Activated CD4-positive, alpha-beta memory T cell treated with anti-CD3 and anti-CD28 coated beads, Interleukin-2, amount 10 ng/mL, durations not matched to agents 7 days and 5 days (primary cell): Measurements from ENCODE around the gene RALA. TPM values are rescaled to one million over a fixed set of nuclear protein-coding genes. Genes with fewer than 3 reads are reported as not detected.
A peak's percentile ranks its signal among the peaks of the same experiment; 100 is the strongest.

Experiments
- CTCF ChIA-PET: fragments of 350-600 bp; sonication (Branson Sonifier 250); formaldehyde crosslinking; loops from one replicate; lab custom pipeline; 2021; ENCODE audit warnings: antibody characterized with exemption, inconsistent platforms; lab: Charles Lee
- POLR2A ChIA-PET: fragments of 350-600 bp; sonication (Branson Sonifier 250); formaldehyde crosslinking; loops from one replicate; lab custom pipeline; 2021; ENCODE audit warnings: antibody characterized with exemption; lab: Charles Lee
- DNase-seq: peaks from one replicate; pipeline ENCODE4 v3.0.0-alpha.2; 2020
- H3K27ac Mint-ChIP-seq: one replicate; pipeline ENCODE4 v1.8.0; 2021; ENCODE audit warnings: mild to moderate bottlenecking, mixed read lengths
- H3K27me3 Mint-ChIP-seq: one replicate; pipeline ENCODE4 v1.8.0; 2021; ENCODE audit warnings: mixed read lengths
- H3K36me3 Mint-ChIP-seq: one replicate; pipeline ENCODE4 v1.8.0; 2021; ENCODE audit warnings: low read depth, mixed read lengths
- H3K4me1 Mint-ChIP-seq: one replicate; pipeline ENCODE4 v1.8.0; 2021; ENCODE audit warnings: mixed read lengths
- H3K4me3 Mint-ChIP-seq: one replicate; pipeline ENCODE4 v1.8.0; 2021; ENCODE audit warnings: mild to moderate bottlenecking, mixed read lengths
- H3K9me3 Mint-ChIP-seq: one replicate; pipeline ENCODE4 v1.8.0; 2021; ENCODE audit warnings: mixed read lengths
- total RNA-seq, 2 experiments: library from RNA; stranded (reverse); gene quantifications; one replicate each; pipeline ENCODE4 v1.2.3, GENCODE V29; 2021

The RALA gene, protein sequence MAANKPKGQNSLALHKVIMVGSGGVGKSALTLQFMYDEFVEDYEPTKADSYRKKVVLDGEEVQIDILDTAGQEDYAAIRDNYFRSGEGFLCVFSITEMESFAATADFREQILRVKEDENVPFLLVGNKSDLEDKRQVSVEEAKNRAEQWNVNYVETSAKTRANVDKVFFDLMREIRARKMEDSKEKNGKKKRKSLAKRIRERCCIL
- 10 to 100 TPM; 27.8 to 29.6 TPM for total RNA-seq

DNA sequence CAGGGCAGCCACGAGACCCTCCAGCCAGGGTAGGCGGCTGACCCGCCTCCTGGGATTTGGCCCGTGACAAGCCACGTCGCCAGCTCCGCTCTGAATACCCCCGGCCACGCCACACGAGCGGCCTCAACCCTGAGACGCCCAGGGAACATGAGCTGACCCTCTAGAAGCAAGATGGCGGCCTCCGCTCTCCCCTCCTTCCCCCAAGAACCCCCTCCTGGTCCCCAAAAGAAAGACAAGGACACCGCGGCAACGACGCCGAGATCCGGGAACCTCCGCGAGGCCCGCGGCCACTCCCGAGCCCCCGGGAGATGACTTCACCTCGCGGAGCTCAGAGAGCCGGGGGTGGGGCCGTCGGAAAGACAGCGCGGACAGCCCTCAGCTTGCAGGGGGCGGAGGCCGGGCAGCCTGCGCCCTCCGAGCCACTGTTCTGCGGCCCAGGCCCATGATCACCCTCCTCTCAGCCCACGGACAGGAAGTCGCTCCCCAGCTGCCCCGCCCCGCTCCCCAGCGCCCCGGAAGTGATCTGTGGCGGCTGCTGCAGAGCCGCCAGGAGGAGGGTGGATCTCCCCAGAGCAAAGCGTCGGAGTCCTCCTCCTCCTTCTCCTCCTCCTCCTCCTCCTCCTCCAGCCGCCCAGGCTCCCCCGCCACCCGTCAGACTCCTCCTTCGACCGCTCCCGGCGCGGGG is at the start of gene RALA:
TSS of gene RALA (plus strand) at position 526 of the 685 bp plus-strand sequence. CDS start 63,096 bp downstream, outside the sequence.
- peak within 1 kb of the TSS; percentile 88 for H3K27ac Mint-ChIP-seq
- DNase-seq: peak; percentile 91
- H3K9me3 Mint-ChIP-seq: no peaks in the 10 kb centered on the region
- ChIA-PET CTCF (interaction anchor here (0.6 to 5.1 kb wide), 10 partner anchors 27 to 511 kb away, joined by 3 to 30 read pairs (median 3); partner anchors contain the start of genes MPLKIP and SUGCT), POLR2A (interaction anchor here (0.7 to 3.8 kb wide), 19 partner anchors 8 to 511 kb away, joined by 3 to 56 read pairs (median 5); partner anchors contain the start of gene CDK13)
- H3K4me3 Mint-ChIP-seq: peak within 1 kb of the TSS; percentile 90
- no peaks in the 10 kb centered on the region for H3K27me3 Mint-ChIP-seq
- peaks cover 35% of the 10 kb centered on the region for H3K4me1 Mint-ChIP-seq
- H3K36me3 Mint-ChIP-seq: peaks cover 16% of the 10 kb centered on the region

DNA sequence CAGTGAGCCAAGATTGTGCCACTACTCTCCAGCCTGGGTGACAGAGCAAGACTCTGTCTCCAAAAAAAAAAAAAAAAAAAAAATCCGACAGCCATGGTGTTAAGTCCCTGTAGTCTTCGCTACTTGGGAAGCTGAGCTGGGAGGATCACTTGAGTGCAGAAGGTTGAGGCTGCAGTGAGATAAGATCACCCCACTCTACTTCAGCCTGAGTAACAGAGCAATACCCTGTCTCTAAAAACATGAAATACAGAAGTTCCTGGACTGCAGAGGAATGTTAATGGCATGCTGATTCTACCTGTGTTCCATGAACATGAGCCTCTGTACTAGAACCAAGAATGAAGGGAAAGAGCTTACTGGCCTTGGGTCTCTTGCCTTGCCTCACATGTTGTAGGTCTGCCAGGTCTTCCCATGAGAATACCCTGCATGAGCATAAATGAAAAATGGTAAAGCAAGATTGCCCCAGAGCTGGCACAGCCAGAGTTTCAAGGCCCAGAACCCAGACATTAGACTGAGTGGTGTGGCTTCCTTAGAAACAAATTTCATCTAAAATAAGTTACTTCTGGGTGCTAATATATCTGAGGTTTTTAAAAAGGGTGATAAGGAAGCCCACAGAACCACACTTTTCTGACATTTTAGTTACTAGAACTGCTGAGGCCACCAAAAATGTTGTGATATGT is 48.6 kb upstream of the RALA start:
- no peak overlapping the region for H3K27ac Mint-ChIP-seq
- DNase-seq: no peak
- no peaks in the 10 kb centered on the region for H3K9me3 Mint-ChIP-seq
- no peak overlapping the region for H3K4me3 Mint-ChIP-seq
- ChIA-PET CTCF (no interaction called here), POLR2A (interaction anchor here (1.5 to 1.9 kb wide), 2 partner anchors 8 to 159 kb away, joined by 4 to 7 read pairs; no protein-coding TSS in a partner anchor)
- no peaks in the 10 kb centered on the region for H3K27me3 Mint-ChIP-seq
- peaks cover 14% of the 10 kb centered on the region for H3K4me1 Mint-ChIP-seq
- H3K36me3 Mint-ChIP-seq: peaks cover 20% of the 10 kb centered on the region

DNA sequence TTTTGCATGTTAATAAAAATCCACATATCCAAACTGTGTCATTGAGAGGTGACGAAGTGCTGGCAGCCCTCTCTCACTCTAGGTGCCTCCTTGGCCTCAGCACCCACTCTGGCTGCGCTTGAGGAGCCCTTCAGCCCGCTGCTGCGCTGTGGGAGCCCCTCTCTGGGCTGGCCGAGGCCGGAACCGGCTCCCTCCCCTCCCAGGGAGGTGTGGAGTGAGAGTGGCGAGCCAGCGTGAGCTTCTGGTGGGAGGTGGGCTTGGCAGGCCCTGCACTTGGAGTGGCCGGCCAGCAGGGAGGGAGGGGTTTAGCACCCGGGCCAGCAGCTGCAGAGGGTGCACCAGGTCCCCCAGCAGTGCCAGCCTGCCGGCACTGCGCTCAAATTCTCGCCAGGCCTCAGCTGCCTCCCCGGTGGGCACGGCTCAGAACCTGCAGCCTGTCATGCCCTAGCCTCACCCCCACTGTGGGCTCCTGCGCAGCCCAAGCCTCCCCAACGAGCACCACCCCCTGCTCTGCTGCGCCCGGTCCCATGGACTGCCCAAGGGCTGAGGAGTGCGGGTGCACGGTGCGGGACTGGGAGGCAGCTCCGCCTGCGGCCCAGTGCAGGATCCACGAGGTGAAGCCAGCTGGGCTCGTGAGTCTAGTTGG is 46.0 kb upstream of the RALA start:
- peaks cover 20% of the 10 kb centered on the region for H3K4me1 Mint-ChIP-seq
- H3K27me3 Mint-ChIP-seq: no peaks in the 10 kb centered on the region
- CTCF ChIA-PET: interaction anchor here (0.8 to 8.5 kb wide), 7 partner anchors 11 to 473 kb away, joined by 3 to 316 read pairs (median 6); no protein-coding TSS in a partner anchor
- POLR2A ChIA-PET: interaction anchor here (1.0 to 1.1 kb wide), 3 partner anchors 156 to 170 kb away, joined by 3 to 5 read pairs (median 4); no protein-coding TSS in a partner anchor
- H3K36me3 Mint-ChIP-seq: peaks cover 9% of the 10 kb centered on the region
- no peaks in the 10 kb centered on the region for H3K9me3 Mint-ChIP-seq
- no peak overlapping the region for H3K4me3 Mint-ChIP-seq
- H3K27ac Mint-ChIP-seq: no peak overlapping the region
- no peak for DNase-seq

GRCh38 chr7:39580149-39580874 is 43.1 kb upstream of the RALA start:
- Mint-ChIP-seq H3K36me3 (peaks cover 3% of the 10 kb centered on the region), H3K4me3 (no peak overlapping the region), H3K27me3 (no peaks in the 10 kb centered on the region), H3K27ac (no peak overlapping the region), H3K9me3 (no peaks in the 10 kb centered on the region), H3K4me1 (peaks cover 12% of the 10 kb centered on the region)
- POLR2A ChIA-PET: interaction anchor here (0.7 to 3.6 kb wide), 7 partner anchors 9 to 169 kb away, joined by 3 to 24 read pairs (median 5); partner anchors contain the start of gene RALA
- CTCF ChIA-PET: interaction anchor here (0.6 to 8.5 kb wide), 37 partner anchors 9 to 555 kb away, joined by 3 to 316 read pairs (median 5); partner anchors contain the start of genes MPLKIP, RALA, SUGCT and YAE1
- DNase-seq: peak; percentile 78

DNA sequence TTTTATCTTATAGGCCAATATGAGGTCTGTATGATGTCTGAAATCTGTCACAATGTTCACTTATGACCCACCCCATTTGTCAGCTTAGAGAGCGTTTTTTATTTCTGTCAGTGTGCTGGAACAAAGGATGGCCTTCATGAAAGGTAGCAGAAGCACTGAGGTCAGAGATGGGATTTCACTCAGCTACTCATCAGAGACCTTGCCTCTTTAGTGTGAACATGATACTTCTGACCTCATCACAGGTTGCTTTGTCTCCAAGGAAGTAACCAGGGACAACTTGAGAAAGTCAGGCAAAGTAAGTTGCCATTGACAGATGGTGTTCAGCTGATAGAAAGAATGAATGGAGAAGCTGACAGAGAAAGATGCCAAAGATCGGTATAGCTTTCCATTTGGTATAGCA is 40.8 kb upstream of the RALA start:
- Mint-ChIP-seq H3K9me3 (no peaks in the 10 kb centered on the region), H3K4me1 (peaks cover 7% of the 10 kb centered on the region), H3K4me3 (no peak overlapping the region), H3K36me3 (peaks cover 3% of the 10 kb centered on the region), H3K27ac (no peak overlapping the region), H3K27me3 (no peaks in the 10 kb centered on the region)
- ChIA-PET CTCF (interaction anchor here (1.5 to 8.5 kb wide), 5 partner anchors 16 to 470 kb away, joined by 4 to 316 read pairs (median 30); partner anchors contain the start of gene RALA), POLR2A (interaction anchor here (0.7 to 1.1 kb wide), 3 partner anchors 10 to 368 kb away, joined by 3 read pairs; partner anchors contain the start of gene CDK13)
- DNase-seq: no peak

DNA sequence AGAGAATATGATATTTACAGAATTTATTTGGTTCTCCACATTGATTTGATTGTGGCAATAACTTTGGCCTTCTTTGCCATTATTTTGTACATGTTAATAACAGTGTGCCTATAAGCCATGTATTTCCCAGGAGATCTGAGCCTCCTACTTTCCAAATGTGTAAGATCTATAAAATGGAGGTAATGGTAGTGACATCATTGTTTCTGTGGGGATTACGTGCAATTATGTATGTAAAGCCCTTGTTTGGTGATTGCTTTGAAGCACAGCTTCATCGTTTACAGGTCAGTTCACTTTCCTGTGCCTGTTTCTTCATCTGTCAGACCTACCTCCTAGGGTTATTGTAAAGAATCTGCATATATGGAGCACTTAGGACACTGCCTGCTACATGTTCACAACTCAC is 39.8 kb upstream of the RALA start:
- no peak for DNase-seq
- ChIA-PET CTCF (interaction anchor here (8.5 kb wide), 1 partner anchor 162 kb away, joined by 316 read pairs; no protein-coding TSS in a partner anchor), POLR2A (no interaction called here)
- Mint-ChIP-seq H3K4me3 (no peak overlapping the region), H3K4me1 (peaks cover 14% of the 10 kb centered on the region), H3K9me3 (no peaks in the 10 kb centered on the region), H3K36me3 (no peaks in the 10 kb centered on the region), H3K27ac (no peak overlapping the region), H3K27me3 (no peaks in the 10 kb centered on the region)

- ChIA-PET CTCF (no interaction called here), POLR2A (interaction anchor here (1.2 kb wide), 1 partner anchor 362 kb away, joined by 4 read pairs; no protein-coding TSS in a partner anchor)
- Mint-ChIP-seq H3K27ac (no peak overlapping the region), H3K4me3 (no peak overlapping the region), H3K4me1 (peaks cover 35% of the 10 kb centered on the region), H3K27me3 (no peaks in the 10 kb centered on the region), H3K36me3 (peaks cover 6% of the 10 kb centered on the region), H3K9me3 (no peaks in the 10 kb centered on the region)
- DNase-seq: no peak
These were observed 36.0 kb upstream of the RALA start for GRCh38 chr7:39587393-39587792.

DNA sequence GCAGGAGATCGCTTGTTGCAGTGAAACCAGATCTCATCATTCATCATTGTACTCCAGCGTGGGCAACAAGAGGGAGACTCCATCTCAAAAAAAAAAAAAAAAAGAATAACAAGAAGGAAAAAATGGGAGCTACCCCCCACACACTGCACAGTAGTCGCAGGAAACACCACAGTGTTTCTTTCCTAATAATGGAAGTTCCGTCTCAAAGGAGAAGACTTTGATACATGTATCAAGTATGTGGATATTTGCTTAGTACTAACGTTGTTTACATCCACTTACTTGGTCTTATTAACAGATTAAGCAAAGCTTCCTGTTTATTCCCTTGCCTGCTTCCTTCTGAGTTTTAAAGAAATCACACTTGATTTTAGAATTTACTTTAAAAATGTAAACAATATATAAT is 35.0 kb upstream of the RALA start:
- no peak overlapping the region for H3K27ac Mint-ChIP-seq
- no peak for DNase-seq
- CTCF ChIA-PET: interaction anchor here (0.9 to 2.6 kb wide), 4 partner anchors 8 to 145 kb away, joined by 4 to 21 read pairs (median 6); no protein-coding TSS in a partner anchor
- no peaks in the 10 kb centered on the region for H3K27me3 Mint-ChIP-seq
- H3K36me3 Mint-ChIP-seq: peaks cover 6% of the 10 kb centered on the region
- POLR2A ChIA-PET: interaction anchor here (1.2 to 2.5 kb wide), 4 partner anchors 8 to 361 kb away, joined by 4 to 16 read pairs (median 6); partner anchors contain the start of gene RALA
- no peak overlapping the region for H3K4me3 Mint-ChIP-seq
- peaks cover 40% of the 10 kb centered on the region for H3K4me1 Mint-ChIP-seq
- H3K9me3 Mint-ChIP-seq: no peaks in the 10 kb centered on the region

GRCh38 chr7:39589323-39590111 is 33.9 kb upstream of the RALA start:
- Mint-ChIP-seq H3K36me3 (peaks cover 6% of the 10 kb centered on the region), H3K27me3 (no peaks in the 10 kb centered on the region), H3K9me3 (no peaks in the 10 kb centered on the region), H3K4me3 (no peak overlapping the region), H3K27ac (peak overlapping the region; percentile 24), H3K4me1 (peaks cover 45% of the 10 kb centered on the region)
- POLR2A ChIA-PET: interaction anchor here (1.1 to 2.5 kb wide), 7 partner anchors 9 to 359 kb away, joined by 3 to 16 read pairs (median 5); partner anchors contain the start of genes RALA and YAE1
- DNase-seq: peak; percentile 77
- CTCF ChIA-PET: interaction anchor here (0.6 to 2.6 kb wide), 9 partner anchors 9 to 463 kb away, joined by 3 to 21 read pairs (median 4); partner anchors contain the start of gene RALA

DNA sequence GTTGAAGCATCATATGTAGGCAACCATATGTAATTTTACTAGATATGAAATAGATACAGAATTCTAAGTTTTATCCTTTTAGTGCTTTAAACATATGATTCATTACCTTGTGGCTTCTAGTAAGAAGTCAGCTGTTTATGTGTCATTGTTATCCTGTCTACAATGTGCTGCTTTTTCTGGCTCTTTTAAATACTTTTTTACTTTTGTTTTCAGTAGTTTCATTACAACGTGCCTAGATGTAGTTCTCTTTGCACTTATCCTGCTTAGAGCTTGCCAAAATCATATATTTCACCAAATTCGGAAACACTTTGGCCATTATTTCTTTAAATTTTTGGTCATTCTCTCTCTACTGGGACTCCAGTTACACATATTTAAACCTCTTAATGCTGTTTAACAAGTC is 30.8 kb upstream of the RALA start:
- Mint-ChIP-seq H3K4me1 (peaks cover 43% of the 10 kb centered on the region), H3K4me3 (no peak overlapping the region), H3K9me3 (no peaks in the 10 kb centered on the region), H3K36me3 (peaks cover 6% of the 10 kb centered on the region), H3K27ac (peak overlapping the region; percentile 28), H3K27me3 (no peaks in the 10 kb centered on the region)
- no peak for DNase-seq
- CTCF ChIA-PET: interaction anchor here (2.0 kb wide), 1 partner anchor 13 kb away, joined by 12 read pairs; no protein-coding TSS in a partner anchor
- POLR2A ChIA-PET: interaction anchor here (1.0 to 3.2 kb wide), 6 partner anchors 10 to 357 kb away, joined by 3 to 19 read pairs (median 3); partner anchors contain the start of genes CDK13 and RALA
